COLO829 (cell line): Measurements from ENCODE around the gene OR2H1.

Experiments used
- DNase-seq: peaks from one replicate; pipeline ENCODE4 v3.0.0; 2012; ENCODE audit warnings: low spot score

OR2H1 gene

DNA sequence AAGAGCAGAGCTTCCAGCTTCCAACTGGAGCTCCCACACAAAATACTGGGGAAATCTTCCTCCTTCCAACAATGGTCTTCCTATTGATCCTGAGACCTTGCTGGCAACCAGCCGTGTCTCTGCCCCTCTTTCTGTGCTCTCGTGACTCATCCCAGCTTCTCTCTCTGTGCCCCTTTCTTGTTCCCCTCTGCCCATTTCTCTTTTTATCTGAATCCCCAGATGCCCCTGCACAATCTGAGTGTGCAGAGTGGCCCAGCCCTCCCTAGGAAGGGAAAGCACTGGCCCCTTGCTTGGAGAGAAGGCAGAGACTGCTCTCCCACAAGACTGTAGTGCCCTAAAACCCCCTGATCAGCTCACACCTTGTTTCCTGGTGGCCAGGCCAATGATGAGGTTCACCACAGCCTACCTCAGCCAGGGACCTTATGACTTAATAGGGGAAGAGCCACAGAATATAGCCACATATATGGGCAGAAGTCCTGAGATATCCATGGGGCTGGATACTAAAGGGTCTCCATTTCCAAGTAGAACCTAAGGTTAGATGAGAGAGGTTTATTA, 53.9 kb downstream of the OR2H1 start:
- DNase-seq: no peak
